Measurements from ENCODE around the gene PARD6A. TPM values are rescaled to one million over a fixed set of nuclear protein-coding genes. Genes with fewer than 3 reads are reported as not detected.

Gene PARD6A
- total RNA-seq, 1 experiment from 2014 or later = 5.6 TPM

DNA sequence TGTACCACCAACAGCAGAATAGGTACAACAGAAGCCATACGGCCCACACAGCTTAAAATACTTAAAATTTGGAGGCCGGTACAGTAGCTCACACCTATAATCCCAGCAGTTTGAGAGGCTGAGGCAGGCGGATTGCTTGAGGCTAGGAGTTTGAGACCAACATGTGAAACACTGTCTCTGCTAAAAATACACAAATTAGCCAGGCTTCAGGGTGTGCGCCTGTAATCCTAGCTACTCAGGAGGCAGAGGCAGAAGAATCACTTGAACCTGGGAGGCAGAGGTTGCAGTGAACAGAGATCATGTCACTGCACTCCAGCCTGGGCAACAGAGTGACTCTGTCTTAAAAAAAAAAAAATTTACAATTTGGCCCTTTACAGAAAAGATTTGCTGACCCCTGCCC is 41.4 kb downstream of the PARD6A start:
- Histone ChIP-seq H4K20me1 (ENCODE audit: insufficient read depth) (no peaks in the 10 kb centered on the region), H3K9ac (ENCODE audit: low read length) (no peak overlapping the region), H3K4me1 (ENCODE audit: control insufficient read depth in 1 of 2, insufficient read depth in 2 of 2, low read length in 2 of 2) (no peaks in the 10 kb centered on the region), H3K27ac (ENCODE audit: low read depth, low read length) (no peak overlapping the region), H3K9me2 (ENCODE audit: insufficient read depth) (no peaks in the 10 kb centered on the region), H2AFZ (ENCODE audit: low read depth, low read length, poor library complexity, severe bottlenecking) (no peak overlapping the region), H3K4me2 (ENCODE audit: low read length) (no peak overlapping the region), H3K27me3 (ENCODE audit: insufficient read depth, low read length) (no peaks in the 10 kb centered on the region), H3K36me3 (ENCODE audit: control insufficient read depth in 1 of 2, insufficient read depth in 2 of 2, low read length in 2 of 2) (no peaks in the 10 kb centered on the region), H3K9me3 (ENCODE audit: control insufficient read depth in 1 of 2, insufficient read depth in 1 of 2, low read depth in 1 of 2, low read length in 2 of 2) (peaks cover 0 to 5% of the 10 kb centered on the region in 2 experiments; a peak in 1 of 4 replicates), H3K79me2 (ENCODE audit: insufficient read depth, low read length) (peaks cover 48% of the 10 kb centered on the region), H3K4me3 (replicated peaks in 1 of 2; ENCODE audit: low read depth in 1 of 2, low read length in 2 of 2) (no peak overlapping the region)
- POLR2A ChIA-PET = no interaction called here
- TF ChIP-seq EGR1 (IDR thresholded peaks at IDR 0.05; ENCODE audit: low read depth) (no peak), SIN3A (IDR thresholded peaks at IDR 0.05; ENCODE audit: low read depth) (no peak), JUND (IDR thresholded peaks at IDR 0.05) (no peak)
- TF ChIP-seq, protein P1, sequence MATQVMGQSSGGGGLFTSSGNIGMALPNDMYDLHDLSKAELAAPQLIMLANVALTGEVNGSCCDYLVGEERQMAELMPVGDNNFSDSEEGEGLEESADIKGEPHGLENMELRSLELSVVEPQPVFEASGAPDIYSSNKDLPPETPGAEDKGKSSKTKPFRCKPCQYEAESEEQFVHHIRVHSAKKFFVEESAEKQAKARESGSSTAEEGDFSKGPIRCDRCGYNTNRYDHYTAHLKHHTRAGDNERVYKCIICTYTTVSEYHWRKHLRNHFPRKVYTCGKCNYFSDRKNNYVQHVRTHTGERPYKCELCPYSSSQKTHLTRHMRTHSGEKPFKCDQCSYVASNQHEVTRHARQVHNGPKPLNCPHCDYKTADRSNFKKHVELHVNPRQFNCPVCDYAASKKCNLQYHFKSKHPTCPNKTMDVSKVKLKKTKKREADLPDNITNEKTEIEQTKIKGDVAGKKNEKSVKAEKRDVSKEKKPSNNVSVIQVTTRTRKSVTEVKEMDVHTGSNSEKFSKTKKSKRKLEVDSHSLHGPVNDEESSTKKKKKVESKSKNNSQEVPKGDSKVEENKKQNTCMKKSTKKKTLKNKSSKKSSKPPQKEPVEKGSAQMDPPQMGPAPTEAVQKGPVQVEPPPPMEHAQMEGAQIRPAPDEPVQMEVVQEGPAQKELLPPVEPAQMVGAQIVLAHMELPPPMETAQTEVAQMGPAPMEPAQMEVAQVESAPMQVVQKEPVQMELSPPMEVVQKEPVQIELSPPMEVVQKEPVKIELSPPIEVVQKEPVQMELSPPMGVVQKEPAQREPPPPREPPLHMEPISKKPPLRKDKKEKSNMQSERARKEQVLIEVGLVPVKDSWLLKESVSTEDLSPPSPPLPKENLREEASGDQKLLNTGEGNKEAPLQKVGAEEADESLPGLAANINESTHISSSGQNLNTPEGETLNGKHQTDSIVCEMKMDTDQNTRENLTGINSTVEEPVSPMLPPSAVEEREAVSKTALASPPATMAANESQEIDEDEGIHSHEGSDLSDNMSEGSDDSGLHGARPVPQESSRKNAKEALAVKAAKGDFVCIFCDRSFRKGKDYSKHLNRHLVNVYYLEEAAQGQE (IDR thresholded peaks at IDR 0.05; ENCODE audit: low read depth) = no peak
- intact Hi-C loops (cut with micrococcal nuclease) = no loop called here
- RAD21 ChIA-PET (ENCODE audit: low non-redundant PET in 1 of 2, low total read pairs in 2 of 2, uncharacterized antibody in 2 of 2, unreplicated experiment in 2 of 2) = no interaction called here
- BruUV-seq (replicated peaks) = no TSS peak
- ATAC-seq = no peak
- CTCF ChIA-PET = no interaction called here
- DNase-seq (ENCODE audit: low read depth, low spot score) = no peak

- CTCF ChIA-PET = no interaction called here
- H3K27ac ChIP-seq (ENCODE audit: low read depth, low read length) = no peak overlapping the region
- H3K4me3 ChIP-seq (replicated peaks in 1 of 2; ENCODE audit: low read depth in 1 of 2, low read length in 2 of 2) = no peak overlapping the region
- H3K4me2 ChIP-seq (ENCODE audit: low read length) = no peak overlapping the region
- DNase-seq (ENCODE audit: low read depth, low spot score) = no peak
- RAD21 ChIA-PET (ENCODE audit: low non-redundant PET in 1 of 2, low total read pairs in 2 of 2, uncharacterized antibody in 2 of 2, unreplicated experiment in 2 of 2) = no interaction called here
- POLR2A ChIA-PET = no interaction called here
- no peaks in the 10 kb centered on the region for H3K36me3 ChIP-seq (ENCODE audit: control insufficient read depth in 1 of 2, insufficient read depth in 2 of 2, low read length in 2 of 2)
- H4K20me1 ChIP-seq (ENCODE audit: insufficient read depth) = no peaks in the 10 kb centered on the region
- H3K79me2 ChIP-seq (ENCODE audit: insufficient read depth, low read length) = peaks cover 53% of the 10 kb centered on the region
- H3K4me1 ChIP-seq (ENCODE audit: control insufficient read depth in 1 of 2, insufficient read depth in 2 of 2, low read length in 2 of 2) = no peaks in the 10 kb centered on the region
- H2AFZ ChIP-seq (ENCODE audit: low read depth, low read length, poor library complexity, severe bottlenecking) = no peak overlapping the region
- no peaks in the 10 kb centered on the region for H3K27me3 ChIP-seq (ENCODE audit: insufficient read depth, low read length)
- ATAC-seq = no peak
- peaks cover 0 to 5% of the 10 kb centered on the region in 2 experiments; a peak in 1 of 4 replicates for H3K9me3 ChIP-seq (ENCODE audit: control insufficient read depth in 1 of 2, insufficient read depth in 1 of 2, low read depth in 1 of 2, low read length in 2 of 2)
- no peaks in the 10 kb centered on the region for H3K9me2 ChIP-seq (ENCODE audit: insufficient read depth)
- BruUV-seq (replicated peaks) = no TSS peak
- intact Hi-C loops (cut with micrococcal nuclease) = no loop called here
- no peak overlapping the region for H3K9ac ChIP-seq (ENCODE audit: low read length)
- TF ChIP-seq, protein P2, sequence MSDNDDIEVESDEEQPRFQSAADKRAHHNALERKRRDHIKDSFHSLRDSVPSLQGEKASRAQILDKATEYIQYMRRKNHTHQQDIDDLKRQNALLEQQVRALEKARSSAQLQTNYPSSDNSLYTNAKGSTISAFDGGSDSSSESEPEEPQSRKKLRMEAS (IDR thresholded peaks at IDR 0.05) = no peak
- TF ChIP-seq TCF7L2 (IDR thresholded peaks at IDR 0.05; ENCODE audit: borderline replicate concordance, extremely low read depth, insufficient read depth, insufficient read length) (no peak), SP1 (IDR thresholded peaks at IDR 0.05; ENCODE audit: low read depth) (no peak), ELF1 (IDR thresholded peaks at IDR 0.05; ENCODE audit: borderline replicate concordance, low read depth) (no peak), POLR2AphosphoS5 (IDR thresholded peaks at IDR 0.05; ENCODE audit: low read depth, low read length) (no peak), FOSL1 (IDR thresholded peaks at IDR 0.05; ENCODE audit: low read depth) (no peak), CEBPB (IDR thresholded peaks at IDR 0.05; ENCODE audit: low read depth) (no peak), SIN3A (IDR thresholded peaks at IDR 0.05; ENCODE audit: low read depth) (no peak)
- TF ChIP-seq, protein P1 (IDR thresholded peaks at IDR 0.05; ENCODE audit: low read depth) = no peak
These were observed 42.9 kb downstream of the PARD6A start for GRCh38 chr16:67703626-67704025.

All from HCT116 (cell line).